OCI-LY1 (cell line): ENCODE results near the gene TK2.

Experiments used
- EZH2 ChIP-seq: fragments of 200-600 bp; sonication (generic), shearing (Covaris generic); IDR thresholded peaks from 2 replicates; pipeline ENCODE4 v1.8.0; 2017; ENCODE audit warnings: borderline replicate concordance, mixed run types, mild to moderate bottlenecking, antibody characterized with exemption, low read length, moderate library complexity, mixed read lengths
- TF ChIP-seq, protein P1 (sequence below): fragments of 200-600 bp; sonication (generic), shearing (Covaris generic); IDR thresholded peaks from 2 replicates; pipeline ENCODE4 v1.5.1; 2017; ENCODE audit warnings: mild to moderate bottlenecking, antibody characterized with exemption, low read length, moderate library complexity, mixed read lengths

GRCh38 chr16:66591018-66591417 is 41.1 kb upstream of the TK2 start:
- TF ChIP-seq, protein P1, sequence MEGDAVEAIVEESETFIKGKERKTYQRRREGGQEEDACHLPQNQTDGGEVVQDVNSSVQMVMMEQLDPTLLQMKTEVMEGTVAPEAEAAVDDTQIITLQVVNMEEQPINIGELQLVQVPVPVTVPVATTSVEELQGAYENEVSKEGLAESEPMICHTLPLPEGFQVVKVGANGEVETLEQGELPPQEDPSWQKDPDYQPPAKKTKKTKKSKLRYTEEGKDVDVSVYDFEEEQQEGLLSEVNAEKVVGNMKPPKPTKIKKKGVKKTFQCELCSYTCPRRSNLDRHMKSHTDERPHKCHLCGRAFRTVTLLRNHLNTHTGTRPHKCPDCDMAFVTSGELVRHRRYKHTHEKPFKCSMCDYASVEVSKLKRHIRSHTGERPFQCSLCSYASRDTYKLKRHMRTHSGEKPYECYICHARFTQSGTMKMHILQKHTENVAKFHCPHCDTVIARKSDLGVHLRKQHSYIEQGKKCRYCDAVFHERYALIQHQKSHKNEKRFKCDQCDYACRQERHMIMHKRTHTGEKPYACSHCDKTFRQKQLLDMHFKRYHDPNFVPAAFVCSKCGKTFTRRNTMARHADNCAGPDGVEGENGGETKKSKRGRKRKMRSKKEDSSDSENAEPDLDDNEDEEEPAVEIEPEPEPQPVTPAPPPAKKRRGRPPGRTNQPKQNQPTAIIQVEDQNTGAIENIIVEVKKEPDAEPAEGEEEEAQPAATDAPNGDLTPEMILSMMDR: no peak
- TF ChIP-seq EZH2: no peak
